ENCODE results near the gene FRY. TPM values are rescaled to one million over a fixed set of nuclear protein-coding genes. Genes with fewer than 3 reads are reported as not detected.

Gene FRY
- total RNA-seq, 1 experiment from 2014 or later: 5.3 TPM

GRCh38 chr13:32233062-32233461, 201.5 kb downstream of the FRY start:
- H3K27ac Mint-ChIP-seq: no peak overlapping the region
- peaks cover 4% of the 10 kb centered on the region for H3K9me3 Mint-ChIP-seq
- H3K27me3 Mint-ChIP-seq (ENCODE audit: low read depth): no peaks in the 10 kb centered on the region
- H3K4me3 Mint-ChIP-seq: no peak overlapping the region
- TF ChIP-seq PREB (CRISPR knock-in tag; IDR thresholded peaks at IDR 0.05; ENCODE audit: borderline replicate concordance): no peak
- TF ChIP-seq, protein P1, sequence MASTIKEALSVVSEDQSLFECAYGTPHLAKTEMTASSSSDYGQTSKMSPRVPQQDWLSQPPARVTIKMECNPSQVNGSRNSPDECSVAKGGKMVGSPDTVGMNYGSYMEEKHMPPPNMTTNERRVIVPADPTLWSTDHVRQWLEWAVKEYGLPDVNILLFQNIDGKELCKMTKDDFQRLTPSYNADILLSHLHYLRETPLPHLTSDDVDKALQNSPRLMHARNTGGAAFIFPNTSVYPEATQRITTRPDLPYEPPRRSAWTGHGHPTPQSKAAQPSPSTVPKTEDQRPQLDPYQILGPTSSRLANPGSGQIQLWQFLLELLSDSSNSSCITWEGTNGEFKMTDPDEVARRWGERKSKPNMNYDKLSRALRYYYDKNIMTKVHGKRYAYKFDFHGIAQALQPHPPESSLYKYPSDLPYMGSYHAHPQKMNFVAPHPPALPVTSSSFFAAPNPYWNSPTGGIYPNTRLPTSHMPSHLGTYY (CRISPR knock-in tag; IDR thresholded peaks at IDR 0.05): no peak
- ATAC-seq (no peak), DNase-seq (ENCODE audit: low spot score) (no peak)
- H3K36me3 Mint-ChIP-seq: peaks cover 3% of the 10 kb centered on the region; the same call in 1 of the 2 replicates
- ChIA-PET CTCF (interaction anchor here (1.2 to 2.0 kb wide), 2 partner anchors 14 to 68 kb away, joined by 3 to 7 read pairs; no protein-coding TSS in a partner anchor), POLR2A (no interaction called here)
- 0 out of 2 replicates have a peak, but pooled peaks cover 3% of the 10 kb centered on the region for H3K4me1 Mint-ChIP-seq

GRCh38 chr13:32234914-32235313, 203.3 kb downstream of the FRY start:
- ATAC-seq: no peak

DNA sequence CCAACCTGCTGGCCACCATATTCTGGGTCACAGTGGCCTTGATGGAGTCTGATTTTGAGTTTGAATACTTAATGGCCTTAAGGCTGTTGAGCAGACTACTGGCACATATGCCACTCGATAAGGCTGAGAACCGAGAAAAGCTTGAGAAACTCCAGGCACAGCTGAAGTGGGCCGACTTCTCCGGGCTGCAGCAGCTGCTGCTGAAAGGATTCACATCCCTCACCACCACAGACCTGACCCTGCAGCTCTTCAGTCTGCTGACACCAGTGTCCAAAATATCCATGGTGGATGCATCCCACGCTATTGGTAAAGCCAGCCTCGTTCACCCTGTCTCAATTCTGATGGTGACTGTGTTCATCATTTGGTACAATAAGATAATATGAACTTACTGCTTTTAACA, 206.1 kb downstream of the FRY start:
- Mint-ChIP-seq H3K27me3 (ENCODE audit: low read depth) (no peaks in the 10 kb centered on the region), H3K36me3 (no peaks in the 10 kb centered on the region), H3K4me3 (no peak overlapping the region), H3K27ac (no peak overlapping the region), H3K4me1 (0 out of 2 replicates have a peak, but pooled peaks cover 3% of the 10 kb centered on the region), H3K9me3 (no peaks in the 10 kb centered on the region)
- ChIA-PET POLR2A (no interaction called here), CTCF (interaction anchor here (1.1 to 1.6 kb wide), 3 partner anchors 9 to 31 kb away, joined by 3 to 6 read pairs (median 4); no protein-coding TSS in a partner anchor)
- ATAC-seq (no peak), DNase-seq (ENCODE audit: low spot score) (no peak)
- TF ChIP-seq SMAD4 (CRISPR knock-in tag; IDR thresholded peaks at IDR 0.05): no peak
- TF ChIP-seq, protein P2, sequence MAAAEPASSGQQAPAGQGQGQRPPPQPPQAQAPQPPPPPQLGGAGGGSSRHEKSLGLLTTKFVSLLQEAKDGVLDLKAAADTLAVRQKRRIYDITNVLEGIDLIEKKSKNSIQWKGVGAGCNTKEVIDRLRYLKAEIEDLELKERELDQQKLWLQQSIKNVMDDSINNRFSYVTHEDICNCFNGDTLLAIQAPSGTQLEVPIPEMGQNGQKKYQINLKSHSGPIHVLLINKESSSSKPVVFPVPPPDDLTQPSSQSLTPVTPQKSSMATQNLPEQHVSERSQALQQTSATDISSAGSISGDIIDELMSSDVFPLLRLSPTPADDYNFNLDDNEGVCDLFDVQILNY (CRISPR knock-in tag; IDR thresholded peaks at IDR 0.05): no peak
- no peak for TF ChIP-seq NFATC4 (CRISPR knock-in tag; IDR thresholded peaks at IDR 0.05)
- no peak for TF ChIP-seq NR3C1 (CRISPR knock-in tag; conservative IDR thresholded peaks at IDR 0.05; ENCODE audit: low read depth)
- no peak for TF ChIP-seq ZNF416 (CRISPR knock-in tag; IDR thresholded peaks at IDR 0.05)
- no peak for TF ChIP-seq ZNF671 (CRISPR knock-in tag; IDR thresholded peaks at IDR 0.05)
- TF ChIP-seq, protein P3, sequence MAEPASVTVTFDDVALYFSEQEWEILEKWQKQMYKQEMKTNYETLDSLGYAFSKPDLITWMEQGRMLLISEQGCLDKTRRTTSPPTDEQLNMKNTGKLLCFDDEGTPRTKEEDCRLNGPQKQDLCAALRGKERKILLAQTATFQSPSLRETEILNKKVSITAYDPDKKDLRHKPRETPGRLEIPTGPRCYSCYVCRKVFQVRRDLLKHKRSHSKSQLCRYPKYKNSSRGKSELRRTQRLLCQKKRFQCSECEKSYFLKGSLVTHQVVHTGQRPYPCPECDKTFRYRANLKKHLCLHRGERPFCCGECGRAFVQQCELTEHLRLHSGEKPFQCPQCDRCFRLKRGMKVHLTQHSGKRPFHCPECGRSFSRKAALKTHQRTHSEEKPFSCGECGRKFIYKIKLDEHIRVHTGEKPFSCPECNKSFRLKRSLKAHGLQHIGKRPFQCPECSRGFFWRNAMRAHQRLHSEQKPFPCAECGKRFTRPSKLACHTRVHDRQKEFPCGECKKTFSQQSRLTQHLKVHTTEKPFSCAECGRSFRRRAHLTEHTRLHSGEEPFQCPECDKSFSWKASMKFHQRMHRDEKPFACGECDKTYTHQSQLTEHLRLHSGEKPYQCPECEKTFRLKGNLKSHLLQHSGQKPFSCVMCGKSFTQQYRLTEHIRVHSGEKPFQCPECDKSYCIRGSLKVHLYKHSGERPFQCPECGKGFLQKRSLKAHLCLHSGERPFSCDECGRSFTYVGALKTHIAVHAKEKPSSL (CRISPR knock-in tag; conservative IDR thresholded peaks at IDR 0.05): no peak
- no peak for TF ChIP-seq ZNF532 (CRISPR knock-in tag; IDR thresholded peaks at IDR 0.05; ENCODE audit: borderline replicate concordance)

More at GRCh38 chr13:32234914-32235313, 203.3 kb downstream of the FRY start:
- H3K36me3 Mint-ChIP-seq: peaks cover 3% of the 10 kb centered on the region; the same call in 1 of the 2 replicates
- TF ChIP-seq ZNF396 (CRISPR knock-in tag; IDR thresholded peaks at IDR 0.05; ENCODE audit: borderline replicate concordance): no peak
- no peak for DNase-seq (ENCODE audit: low spot score)
- no peak overlapping the region for H3K4me3 Mint-ChIP-seq
- CTCF ChIA-PET: interaction anchor here (1.3 to 2.7 kb wide), 3 partner anchors 11 to 71 kb away, joined by 3 to 11 read pairs (median 7); no protein-coding TSS in a partner anchor
- H3K27ac Mint-ChIP-seq: no peak overlapping the region
- H3K4me1 Mint-ChIP-seq: 0 out of 2 replicates have a peak, but pooled peaks cover 3% of the 10 kb centered on the region
- no peaks in the 10 kb centered on the region for H3K27me3 Mint-ChIP-seq (ENCODE audit: low read depth)
- POLR2A ChIA-PET: no interaction called here
- peaks cover 4% of the 10 kb centered on the region for H3K9me3 Mint-ChIP-seq

Data from WTC11 (cell line).